ENCODE data around the gene TMTC4.

Gene TMTC4

GRCh38 chr13:100668408-100668807 is 6.2 kb downstream of the TMTC4 start:
- no peak for DNase-seq (ENCODE audit: low read depth, low spot score)
- CTCF ChIA-PET: interaction anchor here (1.1 kb wide), 1 partner anchor 10 kb away, joined by 3 read pairs; no protein-coding TSS in a partner anchor
- POLR2A ChIA-PET: no interaction called here
- no peak overlapping the region for H3K4me3 ChIP-seq (ENCODE audit: low read depth, low read length)
- TF ChIP-seq CTCF (IDR thresholded peaks at IDR 0.05; ENCODE audit: insufficient read depth, low read length, missing control alignments): no peak

- no peak overlapping the region for H3K4me3 ChIP-seq (ENCODE audit: low read depth, low read length)
- DNase-seq (ENCODE audit: low read depth, low spot score): no peak
- TF ChIP-seq CTCF (IDR thresholded peaks at IDR 0.05; ENCODE audit: insufficient read depth, low read length, missing control alignments): no peak
- CTCF ChIA-PET: interaction anchor here (0.9 kb wide), 1 partner anchor 9 kb away, joined by 3 read pairs; no protein-coding TSS in a partner anchor
- POLR2A ChIA-PET: no interaction called here
Observed at GRCh38 chr13:100667894-100668293, 6.7 kb downstream of the TMTC4 start.

GRCh38 chr13:100666124-100666523 is 8.5 kb downstream of the TMTC4 start:
- DNase-seq (ENCODE audit: low read depth, low spot score): no peak
- CTCF ChIA-PET: interaction anchor here (3.9 kb wide), 1 partner anchor 8 kb away, joined by 17 read pairs; the partner anchor contains the start of gene TMTC4
- H3K4me3 ChIP-seq (ENCODE audit: low read depth, low read length): no peak overlapping the region
- no peak for TF ChIP-seq CTCF (IDR thresholded peaks at IDR 0.05; ENCODE audit: insufficient read depth, low read length, missing control alignments)
- POLR2A ChIA-PET: no interaction called here

GRCh38 chr13:100665403-100665802 is 9.2 kb downstream of the TMTC4 start:
- TF ChIP-seq CTCF (IDR thresholded peaks at IDR 0.05; ENCODE audit: insufficient read depth, low read length, missing control alignments): no peak
- CTCF ChIA-PET: interaction anchor here (1.3 to 3.9 kb wide), 3 partner anchors 9 to 462 kb away, joined by 4 to 17 read pairs (median 5); partner anchors contain the start of gene TMTC4
- no peak for DNase-seq (ENCODE audit: low read depth, low spot score)
- POLR2A ChIA-PET: no interaction called here
- H3K4me3 ChIP-seq (ENCODE audit: low read depth, low read length): no peak overlapping the region

- ChIA-PET CTCF (interaction anchor here (1.3 to 3.9 kb wide), 3 partner anchors 10 to 463 kb away, joined by 4 to 17 read pairs (median 5); partner anchors contain the start of gene TMTC4), POLR2A (no interaction called here)
- no peak for DNase-seq (ENCODE audit: low read depth, low spot score)
- no peak for TF ChIP-seq CTCF (IDR thresholded peaks at IDR 0.05; ENCODE audit: insufficient read depth, low read length, missing control alignments)
- H3K4me3 ChIP-seq (ENCODE audit: low read depth, low read length): no peak overlapping the region
Observed at GRCh38 chr13:100664171-100664900, 10.3 kb downstream of the TMTC4 start.

- no peak for DNase-seq (ENCODE audit: low read depth, low spot score)
- no peak for TF ChIP-seq CTCF (IDR thresholded peaks at IDR 0.05; ENCODE audit: insufficient read depth, low read length, missing control alignments)
- ChIA-PET POLR2A (no interaction called here), CTCF (no interaction called here)
- no peak overlapping the region for H3K4me3 ChIP-seq (ENCODE audit: low read depth, low read length)
Observed at GRCh38 chr13:100662468-100663211, 12.0 kb downstream of the TMTC4 start.

Measured in AG04449 (cell line).